Neural cell (in vitro differentiated cells): ENCODE measurements around the gene PPP4R2. TPM values are rescaled to one million over a fixed set of nuclear protein-coding genes. Genes with fewer than 3 reads are reported as not detected.

Experiments
- H2AFZ ChIP-seq: fragments of 200-600, 300-800 bp; sonication (generic), shearing (Covaris generic); 2 replicates; pipeline ENCODE4 v1.6.0; 2014; ENCODE audit warnings: low read depth, mild to moderate bottlenecking, antibody characterized with exemption, low read length, moderate library complexity
- H3F3A ChIP-seq: fragments of 200-600 bp; shearing (Covaris generic); 2 replicates; pipeline ENCODE4 v1.6.1; 2016; ENCODE audit warnings: mild to moderate bottlenecking, moderate library complexity, mixed read lengths, antibody characterized with exemption, low read length; ENCODE audit not compliant: insufficient read depth, poor library complexity, severe bottlenecking
- H3K27ac ChIP-seq: fragments of 200-600, 300-800 bp; sonication (generic), shearing (Covaris generic); 2 replicates; pipeline ENCODE4 v1.5.1; 2014; ENCODE audit warnings: mild to moderate bottlenecking, low read length, moderate library complexity
- H3K27me3 ChIP-seq: fragments of 300-800, 200-600 bp; sonication (generic), shearing (Covaris generic); 2 replicates; pipeline ENCODE4 v1.6.0; 2014; ENCODE audit warnings: mild to moderate bottlenecking, low read depth, low read length, moderate library complexity; ENCODE audit not compliant: insufficient read depth
- H3K36me3 ChIP-seq: fragments of 300-800, 200-600 bp; sonication (generic), shearing (Covaris generic); 2 replicates; pipeline ENCODE4 v1.5.1; 2014; ENCODE audit warnings: mild to moderate bottlenecking, antibody characterized with exemption, low read length, moderate library complexity; ENCODE audit not compliant: insufficient read depth
- H3K4me2 ChIP-seq: fragments of 300-800, 200-600 bp; sonication (generic), shearing (Covaris generic); 2 replicates; pipeline ENCODE4 v1.6.0; 2014; ENCODE audit warnings: mild to moderate bottlenecking, low read length
- H3K4me3 ChIP-seq: fragments of 300-800, 200-600 bp; sonication (generic), shearing (Covaris generic); 2 replicates; pipeline ENCODE4 v1.5.1; 2014; ENCODE audit warnings: mild to moderate bottlenecking, low read length, moderate library complexity
- H3K79me2 ChIP-seq: fragments of 200-600 bp; shearing (Covaris generic); replicated peaks from 2 replicates; pipeline ENCODE4 v1.6.0; 2014; ENCODE audit warnings: mild to moderate bottlenecking, low read length, moderate library complexity; ENCODE audit not compliant: insufficient read depth
- H3K9ac ChIP-seq: fragments of 300-800, 200-600 bp; sonication (generic), shearing (Covaris generic); 2 replicates; pipeline ENCODE4 v1.6.1; 2016; ENCODE audit warnings: mild to moderate bottlenecking, low read length, mixed read lengths
- H3K9me2 ChIP-seq: fragments of 200-600 bp; shearing (Covaris generic); 2 replicates; pipeline ENCODE4 v1.6.1; 2016; ENCODE audit warnings: mild to moderate bottlenecking, low read length, mixed read lengths; ENCODE audit not compliant: insufficient read depth
- H3K9me3 ChIP-seq: fragments of 200-600, 300-800 bp; sonication (generic), shearing (Covaris generic); 2 replicates; pipeline ENCODE4 v1.6.1; 2016; ENCODE audit warnings: mild to moderate bottlenecking, mixed run types, low read length, moderate library complexity, mixed read lengths
- H4K20me1 ChIP-seq: fragments of 200-600 bp; shearing (Covaris generic); 2 replicates; pipeline ENCODE4 v1.6.1; 2016; ENCODE audit warnings: mild to moderate bottlenecking, mixed run types; ENCODE audit not compliant: insufficient read depth
- CTCF ChIP-seq: fragments of 450-650 bp; IDR thresholded peaks from 2 replicates; pipeline ENCODE4 v1.5.1; 2014; ENCODE audit warnings: antibody characterized with exemption, mild to moderate bottlenecking, moderate library complexity; ENCODE audit not compliant: poor library complexity, severe bottlenecking
- EP300 ChIP-seq: fragments of 450-650 bp; conservative IDR thresholded peaks from 2 replicates; pipeline ENCODE4 v1.6.1; 2014; ENCODE audit warnings: antibody characterized with exemption, mild to moderate bottlenecking, moderate library complexity; ENCODE audit not compliant: poor library complexity, severe bottlenecking
- EZH2 ChIP-seq: fragments of 200-600, 300-800 bp; shearing (Covaris generic), sonication (generic); IDR thresholded peaks from 2 replicates; pipeline ENCODE4 v1.6.1; 2014; ENCODE audit warnings: antibody characterized with exemption, low read length, borderline replicate concordance, mild to moderate bottlenecking; ENCODE audit not compliant: insufficient read depth, poor library complexity, severe bottlenecking
- MXI1 ChIP-seq: fragments of 450-650 bp; conservative IDR thresholded peaks from 2 replicates; pipeline ENCODE4 v1.6.1; 2014; ENCODE audit warnings: antibody characterized with exemption, mild to moderate bottlenecking; ENCODE audit not compliant: poor library complexity, severe bottlenecking
- POLR2AphosphoS5 ChIP-seq: IDR thresholded peaks from 2 replicates; pipeline ENCODE4 v1.6.1; 2012
- RAD21 ChIP-seq: fragments of 450-650 bp; conservative IDR thresholded peaks from 2 replicates; pipeline ENCODE4 v1.6.1; 2014; ENCODE audit warnings: antibody characterized with exemption, mild to moderate bottlenecking, moderate library complexity
- REST ChIP-seq: IDR thresholded peaks from 2 replicates; pipeline ENCODE4 v1.6.1; 2012; ENCODE audit warnings: borderline replicate concordance
- SMC3 ChIP-seq: fragments of 450-650 bp; conservative IDR thresholded peaks from 2 replicates; pipeline ENCODE4 v1.6.1; 2014; ENCODE audit warnings: antibody characterized with exemption, mild to moderate bottlenecking, moderate library complexity; ENCODE audit not compliant: poor library complexity
- TAF1 ChIP-seq: IDR thresholded peaks from 2 replicates; pipeline ENCODE4 v1.6.1; 2012; ENCODE audit warnings: low read depth
- polyA plus RNA-seq: library from polyadenylated mRNA; depleted of rRNA; stranded (reverse); fragments of >200 nt; gene quantifications from 2 replicates; pipeline ENCODE4 v1.2.3, GENCODE V29; 2014

Gene PPP4R2
- polyA plus RNA-seq, 1 donor from 2014 or later: 65.5 TPM

- Histone ChIP-seq H3K4me3 (no peak overlapping the region), H2AFZ (no peak overlapping the region), H3K36me3 (no peaks in the 10 kb centered on the region), H3K9ac (no peak overlapping the region), H3K4me2 (no peak overlapping the region), H4K20me1 (no peaks in the 10 kb centered on the region), H3F3A (no peaks in the 10 kb centered on the region), H3K27me3 (no peaks in the 10 kb centered on the region), H3K9me2 (no peaks in the 10 kb centered on the region), H3K9me3 (no peaks in the 10 kb centered on the region), H3K27ac (no peak overlapping the region), H3K79me2 (peaks cover 94% of the 10 kb centered on the region)
- TF ChIP-seq RAD21 (no peak), MXI1 (no peak), POLR2AphosphoS5 (no peak), CTCF (no peak), SMC3 (no peak), EP300 (no peak), EZH2 (no peak), REST (no peak), TAF1 (no peak)
Measured at GRCh38 chr3:73029321-73029796, 32.7 kb downstream of the PPP4R2 start.

- Histone ChIP-seq H3K27me3 (no peaks in the 10 kb centered on the region), H3K4me3 (no peak overlapping the region), H3K9me2 (no peaks in the 10 kb centered on the region), H3K9me3 (no peaks in the 10 kb centered on the region), H3K36me3 (no peaks in the 10 kb centered on the region), H3K9ac (no peak overlapping the region), H2AFZ (no peak overlapping the region), H3K27ac (no peak overlapping the region), H3K4me2 (no peak overlapping the region), H3K79me2 (peaks cover 94% of the 10 kb centered on the region), H4K20me1 (no peaks in the 10 kb centered on the region), H3F3A (no peaks in the 10 kb centered on the region)
- TF ChIP-seq EZH2 (no peak), POLR2AphosphoS5 (no peak), REST (no peak), SMC3 (no peak), CTCF (no peak), RAD21 (no peak), TAF1 (no peak), MXI1 (no peak), EP300 (no peak)
Measured at GRCh38 chr3:73030073-73030597, 33.5 kb downstream of the PPP4R2 start.
